ENCODE results near the gene GIPC3.

GIPC3 gene, protein sequence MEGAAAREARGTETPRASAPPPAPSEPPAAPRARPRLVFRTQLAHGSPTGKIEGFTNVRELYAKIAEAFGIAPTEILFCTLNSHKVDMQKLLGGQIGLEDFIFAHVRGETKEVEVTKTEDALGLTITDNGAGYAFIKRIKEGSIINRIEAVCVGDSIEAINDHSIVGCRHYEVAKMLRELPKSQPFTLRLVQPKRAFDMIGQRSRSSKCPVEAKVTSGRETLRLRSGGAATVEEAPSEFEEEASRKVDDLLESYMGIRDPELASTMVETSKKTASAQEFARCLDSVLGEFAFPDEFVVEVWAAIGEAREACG

DNA sequence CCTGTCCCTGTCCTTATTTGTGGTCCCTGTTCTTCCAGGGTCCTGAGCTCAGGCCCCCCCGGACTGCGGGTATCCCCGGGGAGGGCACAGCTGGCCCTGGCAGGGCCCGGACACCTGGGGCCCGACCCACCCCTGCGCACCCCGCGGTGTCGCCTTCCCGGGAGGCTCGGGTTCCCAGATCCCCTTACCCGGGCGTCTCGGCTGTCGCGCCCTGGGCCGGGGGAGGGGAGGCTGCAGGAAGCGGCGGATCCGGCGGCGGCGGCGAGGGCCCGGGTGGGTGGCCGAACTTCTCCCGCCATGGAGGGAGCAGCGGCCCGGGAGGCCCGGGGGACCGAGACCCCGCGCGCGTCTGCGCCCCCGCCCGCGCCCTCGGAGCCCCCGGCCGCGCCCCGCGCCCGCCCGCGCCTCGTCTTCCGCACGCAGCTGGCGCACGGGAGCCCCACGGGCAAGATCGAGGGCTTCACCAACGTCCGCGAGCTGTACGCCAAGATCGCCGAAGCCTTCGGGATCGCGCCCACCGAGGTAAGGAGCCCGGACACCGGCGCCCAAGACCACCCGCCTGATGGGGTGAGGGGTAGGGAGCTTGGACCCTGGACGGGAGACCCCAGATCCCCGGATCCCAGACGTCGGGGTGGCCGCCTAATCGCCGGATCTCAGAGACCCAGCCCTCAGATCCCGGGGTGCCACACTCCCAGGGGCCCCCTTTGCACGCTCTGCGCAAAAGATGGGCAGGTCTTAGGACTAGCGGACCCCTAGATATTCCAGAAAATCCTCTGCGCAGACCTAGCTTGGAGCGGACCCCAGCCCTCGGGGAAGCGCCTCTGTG lies at the start of gene GIPC3:
Gene GIPC3 (plus strand): TSS at position 178 of the 826 bp plus-strand sequence. CDS start 120 bp downstream, at position 298.
- peak; percentile 21 for DNase-seq

DNA sequence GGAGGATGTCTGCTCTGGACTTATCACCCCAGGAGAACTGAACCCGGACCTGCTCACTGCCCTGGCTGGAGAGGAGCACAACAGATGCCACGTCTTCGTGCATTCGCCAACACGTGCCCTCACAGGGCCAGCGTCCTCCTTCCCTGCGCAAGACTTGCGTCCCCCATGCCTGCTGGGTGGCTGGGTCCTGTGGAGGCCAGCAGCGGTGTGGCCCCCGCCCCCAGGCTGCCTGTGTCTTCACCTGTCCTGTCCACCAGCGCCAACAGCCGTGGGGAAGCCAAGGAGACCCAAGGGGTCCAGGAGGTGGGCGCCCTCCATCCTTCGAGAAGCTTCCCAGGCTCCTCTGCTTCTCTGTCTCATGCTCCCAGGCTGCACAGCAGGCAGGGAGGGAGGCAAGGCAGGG lies 49.7 kb upstream of the GIPC3 start:
- DNase-seq = no peak

DNA sequence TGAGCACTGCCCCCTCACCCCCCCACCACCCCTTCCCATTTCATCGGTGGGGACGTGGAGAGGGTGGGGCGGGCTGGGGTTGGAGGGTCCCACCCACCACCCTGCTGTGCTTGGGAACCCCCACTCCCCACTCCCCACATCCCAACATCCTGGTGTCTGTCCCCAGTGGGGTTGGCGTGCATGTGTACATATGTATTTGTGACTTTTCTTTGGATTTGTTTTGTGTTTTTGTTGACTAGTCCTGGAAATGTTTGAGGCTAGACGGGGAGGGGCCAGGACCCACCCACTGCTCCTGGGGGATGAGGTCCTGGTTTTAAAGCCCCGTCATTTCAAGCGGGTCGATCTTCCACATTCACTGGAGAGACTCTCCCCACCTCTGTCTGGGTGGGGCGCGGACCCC lies 49.3 kb upstream of the GIPC3 start:
- no peak for DNase-seq

DNA sequence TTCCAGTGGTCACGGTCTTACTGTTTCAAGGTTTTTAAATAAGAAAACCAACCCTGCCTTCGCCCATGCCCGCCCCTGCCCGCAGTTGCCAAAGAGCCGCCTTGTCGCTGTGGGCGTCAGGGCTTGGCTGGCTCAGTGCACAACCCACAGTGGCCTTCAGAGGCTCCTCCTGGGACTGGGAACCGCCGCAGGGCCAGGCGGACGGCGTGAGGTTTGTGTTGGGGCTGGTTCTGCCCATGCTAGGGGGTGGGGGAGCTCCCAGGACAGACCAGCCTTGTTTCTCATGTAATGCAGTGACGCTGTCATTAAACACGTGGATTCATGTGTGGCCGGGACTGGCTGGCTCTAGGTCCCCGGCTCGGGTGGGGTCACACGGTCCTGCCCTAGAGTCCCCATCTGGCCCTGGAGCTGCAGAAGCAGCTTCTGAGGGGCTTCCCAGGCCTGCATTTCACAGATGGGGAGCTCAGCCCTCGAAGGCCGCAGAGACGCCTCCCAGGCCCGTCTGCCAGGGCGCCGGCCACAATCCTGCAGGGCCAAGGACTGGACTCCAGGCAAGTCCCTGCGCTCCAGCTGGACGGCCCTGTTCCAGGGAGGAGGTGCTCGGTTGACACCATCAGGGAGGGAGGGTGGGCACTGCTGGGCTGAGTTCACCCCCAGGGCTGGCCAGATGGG lies 48.7 kb upstream of the GIPC3 start:
- DNase-seq = no peak

DNA sequence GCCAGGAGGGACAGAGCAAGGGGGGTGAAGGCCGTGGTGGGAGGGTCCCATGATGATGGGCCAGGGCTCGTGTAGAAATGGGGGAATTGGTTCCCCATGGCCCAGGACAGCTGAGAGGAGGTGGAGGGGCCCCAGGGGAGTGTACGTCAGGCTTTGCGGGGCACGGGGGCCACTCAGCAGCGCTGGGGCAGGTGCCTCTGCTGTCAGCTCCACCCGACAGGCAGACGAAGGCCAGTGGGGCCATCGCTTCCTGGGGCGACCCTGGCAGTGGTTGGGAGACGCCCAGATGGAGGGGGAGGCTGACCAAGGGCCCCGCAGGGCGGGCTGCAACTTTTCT lies 48.2 kb upstream of the GIPC3 start:
- no peak for DNase-seq

DNA sequence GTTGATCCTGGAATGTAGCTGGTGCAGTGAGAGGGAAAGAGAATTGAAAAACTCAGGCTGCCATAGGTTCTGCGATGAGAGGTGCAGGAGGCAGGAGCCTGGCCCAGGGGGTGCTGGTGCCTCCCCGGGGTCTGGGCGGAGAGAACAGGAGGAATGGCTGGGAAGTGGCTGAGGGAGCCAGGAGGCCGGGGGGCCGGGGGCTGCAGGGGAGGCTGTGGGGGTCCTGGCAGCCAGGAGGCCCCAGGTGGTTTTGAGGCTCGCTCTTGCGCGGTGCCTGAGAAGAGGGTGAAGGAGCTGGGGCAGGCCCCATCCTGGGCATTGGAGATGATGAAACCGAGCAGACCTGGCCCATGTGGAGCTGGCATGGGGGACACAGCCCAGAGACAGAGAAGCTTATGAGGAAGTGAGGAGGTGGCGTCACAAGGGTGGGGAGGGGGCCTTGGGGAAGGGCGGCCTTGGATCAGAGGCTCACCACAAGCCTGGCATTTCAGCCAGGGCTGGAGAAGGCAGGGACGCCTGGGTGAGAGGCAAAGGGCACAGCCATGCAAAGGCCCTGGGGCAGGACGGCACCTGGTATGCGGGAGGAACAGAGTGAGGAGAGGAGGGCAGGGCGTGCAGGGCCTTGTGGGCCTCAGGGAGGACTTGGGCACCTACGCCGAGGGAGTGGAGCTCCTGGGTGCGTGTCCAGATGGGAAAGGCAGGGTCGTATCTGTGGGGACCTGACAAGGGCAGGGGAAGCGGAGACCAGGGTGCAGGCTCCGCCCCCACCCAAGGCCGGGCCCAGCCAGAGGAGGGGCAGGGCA lies 47.6 kb upstream of the GIPC3 start:
- DNase-seq = no peak

DNA sequence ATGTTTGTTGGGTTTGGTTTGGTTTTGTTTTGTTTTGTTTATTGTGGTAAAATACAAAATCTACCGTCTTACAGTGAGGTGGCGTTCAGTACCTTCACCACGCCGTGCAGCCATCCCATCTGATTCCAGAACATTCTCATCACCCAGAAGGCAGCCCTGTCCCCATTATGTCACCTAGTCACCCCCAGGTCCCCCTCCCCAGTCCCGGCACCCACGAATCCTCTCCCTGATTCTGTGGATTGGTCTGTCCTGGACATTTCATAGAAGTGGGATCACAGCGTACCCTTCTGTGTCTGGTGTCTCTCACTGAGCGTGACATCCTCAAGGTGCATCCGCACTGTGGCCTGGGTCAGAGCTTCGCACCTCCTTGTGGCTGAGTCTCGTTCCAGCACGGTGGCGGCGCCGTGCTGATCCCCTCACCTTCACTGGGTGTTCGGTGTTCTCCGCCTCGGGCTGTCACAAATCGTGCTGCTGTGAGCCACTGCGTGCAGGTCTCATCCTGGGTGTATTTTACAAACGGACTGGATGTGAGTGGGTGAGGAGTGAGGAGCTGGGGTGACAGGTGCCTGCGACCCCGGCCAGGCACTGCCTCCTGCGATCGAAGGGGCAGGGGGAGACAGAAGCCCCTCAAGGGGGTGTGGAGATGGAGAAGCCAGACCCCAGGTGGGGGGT lies 46.9 kb upstream of the GIPC3 start:
- no peak for DNase-seq

DNA sequence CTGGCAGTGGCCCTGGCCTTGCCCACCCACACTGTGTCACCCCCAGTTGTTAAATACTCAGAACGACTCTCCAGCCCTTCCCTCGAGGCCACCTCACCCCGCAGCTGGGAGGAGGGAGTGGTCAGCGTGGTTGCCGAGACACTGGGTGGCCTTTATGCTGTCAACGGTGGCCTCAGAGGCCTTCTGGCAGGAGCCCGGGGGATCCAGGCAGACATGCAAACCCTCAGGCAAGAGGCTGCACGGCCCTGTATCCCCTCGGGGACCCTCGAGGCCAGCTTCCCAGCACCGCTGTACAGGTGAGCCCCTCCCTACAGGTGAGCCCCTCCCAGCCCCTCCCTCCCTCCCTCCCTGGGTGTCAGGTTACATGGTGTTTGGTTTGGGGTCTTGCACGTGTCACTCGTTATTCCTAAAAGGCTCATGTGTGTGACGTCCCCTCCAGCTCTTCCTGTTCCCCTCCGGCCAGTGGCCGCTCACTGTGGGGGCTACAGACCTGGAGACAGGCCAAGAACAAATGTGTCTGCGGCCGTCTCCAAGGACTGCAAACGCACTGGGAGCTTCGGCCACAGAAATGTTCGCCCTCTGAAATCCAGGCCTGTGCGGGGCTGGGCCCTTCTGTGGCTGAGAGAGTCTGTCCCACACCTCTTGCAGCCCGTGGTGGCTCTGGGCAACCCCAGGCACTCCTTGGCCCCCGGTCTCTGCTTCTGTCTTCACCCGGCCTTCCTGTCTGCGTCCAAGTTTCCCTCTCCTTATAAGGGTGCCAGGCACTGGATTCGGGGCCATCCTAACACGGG lies 46.1 kb upstream of the GIPC3 start, which contains the start of gene TEKTIP1:
Gene TEKTIP1 (plus strand): TSS at position 210 of the 791 bp plus-strand sequence. CDS start 4 bp downstream, at position 214.
- no peak for DNase-seq

DNA sequence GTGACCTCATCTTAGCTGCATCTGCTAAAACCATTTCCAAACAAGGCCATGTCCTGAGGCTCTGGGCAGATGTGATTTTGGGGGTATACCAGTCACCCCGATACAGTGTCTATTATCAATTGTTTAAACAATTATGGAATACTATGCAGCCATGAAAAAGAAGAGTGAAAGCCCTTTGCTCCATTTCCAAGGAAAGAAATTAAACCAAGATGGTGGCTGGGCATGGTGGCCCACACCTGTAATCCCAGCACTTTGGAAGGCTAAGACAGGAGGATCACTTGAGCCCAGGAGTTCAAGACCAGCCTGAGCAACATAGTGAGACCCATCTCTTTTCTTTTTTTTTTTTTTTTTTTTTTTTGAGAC lies 45.5 kb upstream of the GIPC3 start:
- no peak for DNase-seq

DNA sequence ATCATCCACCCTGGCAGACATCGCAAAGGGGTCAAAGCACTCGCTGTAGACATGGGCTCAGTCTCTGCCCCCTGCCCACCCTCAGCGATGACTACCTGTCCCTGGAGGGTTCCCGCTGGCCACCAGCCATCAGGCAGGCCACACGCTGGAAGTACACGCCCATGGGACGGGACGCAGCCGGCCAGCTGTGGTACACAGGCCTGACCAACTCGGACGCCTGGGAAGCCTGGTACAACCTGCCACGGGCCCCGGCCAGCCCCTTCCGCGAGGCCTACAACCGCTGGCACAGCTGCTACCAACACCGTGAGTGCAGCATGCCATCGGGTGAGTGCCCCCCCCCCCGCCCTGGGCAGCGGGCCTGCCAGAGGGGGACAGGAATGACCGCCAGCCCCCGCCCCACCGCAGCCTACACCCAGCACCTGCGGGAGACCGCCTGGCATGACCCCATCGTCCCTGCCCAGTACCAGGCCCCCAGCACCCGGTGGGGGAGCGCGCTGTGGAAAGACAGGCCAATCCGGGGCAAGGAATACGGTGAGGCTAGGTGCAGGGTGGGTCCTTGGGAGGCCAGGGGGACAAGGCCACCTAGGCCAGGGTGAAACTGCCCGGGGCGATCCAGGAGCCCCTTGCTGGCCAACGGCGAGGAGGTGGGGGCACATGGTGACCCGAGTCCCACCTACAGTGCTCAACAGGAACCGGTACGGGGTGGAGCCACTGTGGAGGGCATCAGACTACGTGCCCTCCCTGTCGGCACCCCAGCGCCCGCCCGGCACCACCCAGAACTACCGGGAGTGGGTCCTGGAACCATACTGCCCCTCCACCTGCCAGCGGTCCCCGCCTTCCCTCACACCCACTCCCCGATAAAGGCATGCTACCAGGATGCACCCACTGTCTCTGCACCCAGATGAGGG lies 41.9 kb upstream of the GIPC3 start:
- no peak for DNase-seq

DNA sequence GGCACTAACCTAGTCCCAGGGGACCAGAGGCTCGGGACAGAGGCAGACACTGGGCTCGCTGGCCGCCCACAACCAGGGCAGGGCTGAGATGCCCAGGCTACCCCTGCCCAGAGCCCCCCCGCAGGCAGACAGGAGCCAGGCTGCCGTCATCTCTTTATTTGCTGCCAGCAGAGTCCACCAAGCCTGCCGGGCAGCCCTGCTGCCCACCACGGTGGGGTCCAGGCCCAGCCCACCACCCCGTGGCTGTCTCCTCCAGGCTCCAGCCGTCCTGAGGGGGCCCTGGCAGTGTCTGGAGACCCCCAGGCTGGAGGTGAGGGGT lies 41.3 kb upstream of the GIPC3 start:
- no peak for DNase-seq

DNA sequence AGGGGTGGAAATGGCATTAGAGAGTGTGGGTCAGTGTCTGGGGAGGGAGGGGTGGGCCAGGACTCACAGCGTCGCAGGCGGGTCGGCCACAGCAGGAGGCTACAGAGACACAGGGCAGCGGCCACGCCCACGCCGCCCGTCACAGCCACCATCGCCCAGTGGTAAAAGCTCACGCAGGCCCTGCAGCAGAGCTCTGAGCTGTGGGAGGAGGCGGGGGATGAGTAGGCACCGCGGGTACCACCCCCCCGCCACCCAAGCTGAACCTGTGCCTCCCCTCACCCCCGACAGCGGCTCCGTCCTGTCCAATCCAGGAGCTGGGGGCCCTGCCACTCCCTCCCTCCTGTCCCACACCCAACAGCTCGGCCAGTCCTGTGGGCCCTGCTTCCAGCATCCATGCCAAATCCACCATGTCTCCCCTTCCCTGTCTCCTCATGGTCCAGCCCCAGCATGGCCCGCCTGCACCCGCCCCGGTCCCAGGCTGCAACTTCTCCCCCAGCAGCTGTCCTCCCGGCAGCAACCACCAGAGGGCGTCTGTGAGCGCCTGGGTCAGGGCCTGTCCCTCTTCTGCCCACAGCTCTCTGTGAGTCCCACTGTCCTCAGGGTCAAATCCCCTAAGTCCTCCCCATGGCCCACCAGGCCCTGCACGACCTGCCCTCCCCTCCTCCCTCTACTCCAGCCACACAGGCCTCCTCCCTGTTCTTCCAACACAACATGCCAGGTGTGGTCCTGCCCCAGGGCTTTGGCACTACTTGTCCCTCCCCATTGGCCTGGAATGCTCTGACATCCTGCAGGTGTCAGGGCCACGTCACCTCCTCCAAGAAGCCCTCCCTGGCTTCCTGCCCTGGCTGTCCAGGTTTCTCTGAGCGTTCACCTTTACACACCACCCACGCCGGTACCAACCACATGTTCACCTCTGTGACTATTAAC lies 40.3 kb upstream of the GIPC3 start:
- no peak for DNase-seq

DNA sequence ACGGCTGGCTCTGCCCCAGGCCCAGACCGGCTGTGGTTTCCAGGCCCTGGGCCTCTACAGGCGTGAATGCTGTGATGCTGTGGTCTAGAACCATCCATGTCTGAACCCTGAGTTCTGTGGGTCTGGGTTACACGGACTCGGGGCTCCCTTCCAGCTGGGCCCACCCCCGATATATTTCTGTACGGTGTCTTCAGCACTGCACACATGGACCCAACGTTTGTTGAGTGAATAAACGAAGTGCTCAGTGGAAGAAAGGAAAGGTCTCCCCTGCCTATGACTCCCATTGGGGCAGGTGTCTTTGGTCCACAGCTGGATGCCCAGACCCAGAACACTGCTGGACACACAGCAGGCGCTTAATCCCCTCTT lies 39.6 kb upstream of the GIPC3 start:
- DNase-seq = no peak

DNA sequence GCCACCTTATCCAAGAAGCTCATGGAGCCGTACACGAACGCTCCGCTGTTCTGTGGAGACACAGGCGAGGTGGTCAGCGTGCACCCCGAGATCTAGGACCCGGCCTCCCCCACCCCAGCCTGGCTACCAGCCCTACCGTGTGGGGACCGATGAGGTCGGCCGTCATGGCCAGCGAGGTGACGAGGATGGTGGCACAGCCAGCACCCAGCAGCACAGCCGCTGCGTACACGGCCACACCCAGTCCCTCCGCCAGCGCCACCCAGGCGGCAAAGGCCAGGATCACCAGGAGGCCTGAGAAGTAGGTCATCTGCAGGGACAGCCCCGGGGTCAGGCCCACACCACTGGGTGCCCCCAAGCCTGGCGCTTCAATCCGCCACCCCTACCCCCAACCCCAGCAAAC lies 39.2 kb upstream of the GIPC3 start:
- DNase-seq = no peak

DNA sequence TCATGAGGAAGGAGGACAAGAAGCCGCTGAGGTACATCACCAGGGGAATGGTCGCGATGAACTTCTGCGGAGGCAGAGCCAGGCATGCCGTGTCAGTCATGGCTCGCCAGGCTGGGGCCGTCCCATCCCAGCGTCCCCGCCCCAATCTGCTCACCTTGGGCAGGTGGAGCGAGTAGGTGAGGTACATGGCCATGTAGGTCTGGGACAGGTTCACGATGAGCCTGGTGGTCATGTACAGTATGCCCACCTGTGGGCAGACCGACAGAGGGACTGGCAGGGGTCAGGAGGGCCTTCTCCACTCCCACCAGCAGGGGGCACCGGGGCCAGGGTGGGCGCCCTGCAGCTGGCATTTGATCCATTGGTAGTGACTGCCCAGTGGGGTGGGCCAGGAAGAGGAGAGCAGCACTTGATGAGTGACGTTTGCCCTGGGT lies 38.0 kb upstream of the GIPC3 start:
- no peak for DNase-seq

DNA sequence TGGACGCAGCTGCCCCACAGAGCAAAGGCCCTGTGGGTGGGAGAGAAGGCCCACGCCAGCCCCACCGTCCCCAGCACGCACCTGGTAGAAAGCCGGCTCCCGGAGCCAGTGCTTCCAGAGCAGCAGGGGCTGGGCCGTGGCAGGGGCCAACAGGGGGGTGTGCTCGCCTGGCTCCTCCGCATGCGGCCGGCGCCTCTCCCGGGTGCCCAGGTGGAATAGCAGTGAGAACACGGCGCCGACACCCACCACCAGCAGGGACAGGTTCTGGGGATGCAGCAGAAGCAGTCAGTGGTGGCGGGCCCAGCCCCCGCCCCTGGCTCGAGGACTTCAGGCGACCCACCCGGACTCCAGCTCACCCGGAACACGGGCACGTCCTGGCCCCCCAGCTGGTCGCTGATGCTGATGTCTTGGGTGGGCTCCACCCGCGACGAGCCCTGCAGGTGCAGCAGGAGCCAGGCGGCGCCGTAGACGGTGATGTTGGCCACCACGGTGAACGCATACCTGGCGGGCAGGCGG lies 37.5 kb upstream of the GIPC3 start:
- DNase-seq = no peak

DNA sequence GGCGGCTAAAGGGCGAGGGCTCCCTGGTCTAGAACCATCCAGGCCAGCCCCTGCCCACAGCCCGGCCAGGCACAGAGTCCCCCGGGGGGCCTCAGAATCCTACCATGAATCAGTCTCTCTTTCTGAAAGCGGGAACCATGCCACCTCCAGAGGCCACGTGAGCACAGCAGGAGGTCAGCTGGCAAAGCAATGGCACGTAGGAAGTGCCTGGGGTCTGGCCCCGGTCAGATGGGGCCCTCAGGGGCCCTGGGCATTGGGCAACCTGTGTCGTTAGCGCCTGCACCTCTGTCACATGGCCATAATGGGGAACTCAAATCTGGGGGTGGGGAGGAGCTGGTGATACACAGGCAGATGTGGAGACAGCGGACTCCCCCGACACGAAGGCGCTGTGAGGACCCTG lies 36.7 kb upstream of the GIPC3 start:
- DNase-seq = no peak

DNA sequence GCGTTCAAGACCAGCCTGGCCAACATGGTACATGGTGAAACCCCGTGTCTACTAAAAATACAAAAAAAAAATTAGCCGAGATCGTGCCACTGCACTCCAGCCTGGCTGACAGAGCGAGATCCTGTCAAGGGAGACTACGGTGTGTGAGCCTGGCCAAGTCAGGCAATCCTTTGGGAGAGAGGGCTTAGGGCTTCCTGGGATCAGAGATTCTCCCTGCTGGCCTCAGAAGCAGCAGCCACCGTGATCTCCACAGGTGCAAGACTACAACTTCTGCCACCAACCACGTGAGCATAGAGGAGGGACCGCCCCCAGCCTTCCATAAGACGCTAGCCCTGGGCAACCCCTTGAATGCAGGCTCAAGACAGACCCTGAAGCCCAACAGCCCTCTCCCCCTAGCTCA lies 35.5 kb upstream of the GIPC3 start:
- no peak for DNase-seq

All from GDM1 (cell line).